HG02870 (cell line): ENCODE data around the gene RCE1.

Experiments
- ATAC-seq: cut with Tn5 transposase; IDR thresholded peaks from one replicate; pipeline ENCODE4 v1.9.1; 2021; ENCODE audit warnings: mild to moderate bottlenecking, moderate library complexity; ENCODE audit not compliant: unreplicated experiment

RCE1 gene

DNA sequence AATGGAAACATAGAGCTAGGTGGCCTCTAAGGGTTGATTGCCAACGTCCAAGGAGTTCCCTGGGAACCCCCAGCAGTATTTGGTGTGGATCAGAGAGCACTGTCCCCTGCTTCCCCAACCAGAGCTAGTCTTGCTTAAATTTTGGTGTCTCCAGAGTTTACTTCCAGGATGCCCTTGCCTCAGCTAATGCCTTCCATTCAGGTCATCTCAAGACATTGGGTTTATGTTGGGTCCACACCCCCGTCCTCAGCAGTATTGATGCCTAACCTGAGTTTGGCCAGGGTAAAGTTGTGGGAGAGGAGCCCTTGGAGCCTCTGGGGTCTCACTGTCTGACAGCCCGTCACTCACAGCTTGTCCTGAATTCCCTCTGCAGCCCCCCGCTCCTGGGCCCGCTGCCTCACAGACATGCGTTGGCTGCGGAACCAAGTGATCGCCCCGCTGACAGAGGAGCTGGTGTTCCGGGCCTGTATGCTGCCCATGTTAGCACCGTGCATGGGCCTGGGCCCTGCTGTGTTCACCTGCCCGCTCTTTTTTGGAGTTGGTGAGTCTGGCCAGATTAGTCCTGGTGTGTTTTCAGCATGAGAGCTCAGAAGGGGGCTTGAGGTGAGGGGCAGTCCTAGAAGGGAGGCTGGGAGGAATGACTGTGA is 1.4 kb downstream of the RCE1 start:
- no peak for ATAC-seq

DNA sequence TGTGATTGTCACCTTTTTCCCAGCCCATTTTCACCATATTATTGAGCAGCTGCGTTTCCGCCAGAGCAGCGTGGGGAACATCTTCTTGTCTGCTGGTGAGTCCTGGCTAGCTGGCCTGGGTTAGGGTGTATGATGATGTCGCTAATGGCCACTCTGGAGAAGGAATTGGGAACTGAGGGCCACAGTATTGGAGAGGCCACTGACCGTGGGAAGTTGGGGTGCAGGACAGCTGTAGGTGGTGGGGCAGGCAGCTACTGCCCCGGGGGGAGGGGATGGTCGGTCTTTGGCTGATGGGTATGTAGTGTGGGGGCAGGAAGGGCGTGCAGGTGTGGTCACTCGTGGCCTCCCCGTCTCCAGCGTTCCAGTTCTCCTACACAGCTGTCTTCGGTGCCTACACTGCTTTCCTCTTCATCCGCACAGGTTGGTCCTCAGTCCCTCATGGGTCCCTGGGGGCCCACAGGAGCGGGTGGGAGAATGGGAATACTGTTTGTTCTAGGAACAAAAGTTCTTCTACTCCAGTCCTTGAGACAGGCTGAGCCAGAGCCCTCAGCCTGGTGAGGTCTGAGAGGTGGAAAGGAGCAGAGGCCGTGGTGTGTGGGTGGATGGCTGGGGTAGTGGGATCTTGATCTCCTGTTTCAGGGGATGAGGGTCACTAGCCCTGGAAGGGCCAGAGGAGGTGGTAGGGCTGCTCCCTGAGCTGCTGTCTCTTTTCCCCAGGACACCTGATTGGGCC is 2.1 kb downstream of the RCE1 start:
- no peak for ATAC-seq

DNA sequence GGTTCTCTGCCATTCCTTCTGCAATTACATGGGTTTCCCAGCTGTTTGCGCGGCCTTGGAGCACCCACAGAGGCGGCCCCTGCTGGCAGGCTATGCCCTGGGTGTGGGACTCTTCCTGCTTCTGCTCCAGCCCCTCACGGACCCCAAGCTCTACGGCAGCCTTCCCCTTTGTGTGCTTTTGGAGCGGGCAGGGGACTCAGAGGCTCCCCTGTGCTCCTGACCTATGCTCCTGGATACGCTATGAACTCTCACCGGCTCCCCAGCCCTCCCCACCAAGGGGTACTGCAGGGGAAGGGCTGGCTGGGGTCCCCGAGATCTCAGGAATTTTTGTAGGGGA is 2.6 kb downstream of the RCE1 start:
- no peak for ATAC-seq

DNA sequence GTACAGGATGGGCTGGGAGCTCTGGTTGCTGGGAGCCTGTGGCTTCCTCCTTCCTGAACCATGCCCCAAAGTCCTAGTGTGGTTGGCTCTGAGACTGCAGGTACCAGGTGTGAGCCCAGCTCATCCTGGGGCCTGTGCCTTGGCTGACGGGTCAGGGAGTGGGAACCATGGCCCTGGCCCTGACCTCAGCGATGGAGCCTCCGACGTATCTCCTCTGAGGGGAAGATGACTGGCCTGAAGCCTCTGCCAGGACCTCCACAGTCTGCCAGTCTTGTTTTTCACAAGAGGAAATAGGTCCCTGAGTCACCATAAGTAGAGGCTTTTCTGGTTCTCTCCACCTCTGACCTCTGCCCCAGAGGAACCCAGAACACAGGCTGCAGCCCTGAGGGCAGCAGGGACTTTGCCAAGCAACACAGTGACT is 3.4 kb downstream of the RCE1 start:
- ATAC-seq: no peak

DNA sequence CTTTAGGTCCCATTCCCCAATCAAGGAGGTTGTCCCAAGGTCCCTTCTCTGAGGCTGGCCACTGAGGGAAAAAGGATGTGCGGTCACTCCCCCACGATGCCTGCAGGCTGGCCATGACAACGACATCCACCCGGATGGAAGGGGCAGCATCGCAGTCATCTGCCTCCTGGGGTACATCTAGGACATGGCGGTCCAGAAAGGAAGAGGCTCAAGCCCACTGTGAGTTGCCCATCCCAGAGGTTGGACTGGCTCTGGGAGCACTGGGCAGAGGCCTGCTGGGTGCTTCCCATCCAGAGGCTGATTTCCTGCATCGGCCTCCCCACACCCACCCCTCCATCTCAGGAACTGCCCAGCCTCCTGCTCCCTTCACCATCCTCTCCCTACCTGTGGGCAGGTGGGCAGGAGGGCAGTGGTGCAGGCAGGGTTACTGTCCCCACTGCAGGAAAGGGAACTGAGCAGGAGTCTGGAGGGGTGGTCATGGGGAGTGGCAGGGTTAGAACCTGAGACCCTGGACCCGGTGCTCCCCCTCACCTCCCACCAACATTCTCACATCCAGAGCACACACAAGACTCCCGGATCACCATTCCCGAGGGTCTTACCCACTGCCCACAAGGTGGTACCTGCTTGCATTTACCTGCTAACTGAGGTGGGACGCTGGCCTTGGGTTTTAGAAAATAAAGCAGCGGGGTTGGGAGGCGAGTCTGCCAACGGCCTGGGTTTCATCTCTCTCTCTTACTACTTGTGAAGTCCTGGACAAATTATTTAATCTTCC is 4.4 kb downstream of the RCE1 start:
- ATAC-seq: no peak

DNA sequence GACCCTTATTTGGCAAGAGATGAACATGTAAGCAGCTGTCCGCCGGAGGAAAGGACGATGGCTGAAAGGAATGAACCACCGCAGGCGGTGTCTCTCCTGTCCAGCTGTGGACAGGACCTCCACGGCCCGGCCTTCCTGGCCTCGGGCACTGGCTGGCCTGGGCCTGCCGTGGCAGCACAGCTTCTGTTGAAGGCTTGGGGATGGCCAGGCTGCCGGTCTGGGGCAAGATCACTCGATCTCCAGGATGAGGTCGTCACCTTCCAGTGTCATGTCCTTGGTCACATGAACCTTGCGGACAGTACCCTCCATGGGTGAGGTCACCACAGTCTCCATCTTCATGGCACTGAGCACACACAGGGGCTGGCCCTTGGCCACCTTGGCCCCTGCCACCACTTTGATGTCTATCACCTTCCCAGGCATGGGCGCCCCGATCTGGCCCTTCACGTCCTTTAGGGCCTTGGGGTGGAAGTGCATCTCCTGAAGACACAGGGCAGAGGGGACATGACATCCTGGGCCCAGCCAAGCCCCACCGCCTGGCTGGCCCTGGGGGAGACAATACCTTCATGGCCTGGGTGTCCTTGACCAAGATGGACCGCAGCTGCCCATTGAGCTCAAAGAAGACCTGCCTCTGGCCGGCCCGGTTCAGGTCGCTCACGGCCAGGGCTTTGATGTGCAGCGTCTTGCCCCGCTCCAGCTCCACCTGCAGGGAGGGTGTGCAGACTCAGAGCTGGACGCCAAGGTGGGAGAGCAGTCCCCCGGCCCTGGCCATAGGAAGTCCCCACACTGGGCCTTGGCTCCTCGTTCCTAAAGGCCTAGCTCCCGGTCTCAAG is 5.6 kb downstream of the RCE1 start:
- ATAC-seq: no peak

DNA sequence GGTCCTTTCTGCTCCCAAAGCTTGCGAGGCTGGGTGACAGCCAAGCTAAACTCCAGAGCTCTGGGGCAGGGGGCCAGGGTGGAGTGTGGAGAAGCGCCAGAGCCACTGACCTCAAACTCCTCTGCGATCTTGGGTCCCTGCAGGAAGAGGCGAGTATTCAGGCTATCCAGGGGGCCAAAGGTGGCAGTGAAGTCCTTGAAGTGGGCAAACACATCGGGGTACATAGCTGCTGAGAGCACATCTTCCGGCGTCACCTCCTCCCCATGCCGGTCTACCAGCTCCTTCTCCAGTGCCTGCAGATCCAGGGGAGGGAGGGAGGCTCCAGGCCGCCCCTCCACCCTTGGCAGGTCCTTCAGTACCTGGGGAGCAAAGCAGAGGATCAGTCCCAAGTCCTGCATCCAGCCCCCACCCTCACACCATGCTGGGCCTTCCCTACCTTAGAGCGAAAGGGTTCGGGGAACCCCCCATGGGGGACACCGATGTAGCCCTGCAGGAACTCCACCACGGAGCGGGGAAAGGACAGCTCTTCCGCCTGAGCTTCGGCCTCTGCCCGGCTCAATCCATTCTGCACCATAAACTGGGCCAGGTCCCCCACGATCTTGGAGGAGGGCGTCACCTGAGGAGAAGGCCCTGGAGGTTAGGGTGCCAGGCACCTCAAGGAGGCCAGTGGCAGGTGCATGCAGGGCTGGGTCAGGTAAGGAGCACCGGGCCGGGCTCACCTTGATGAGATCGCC is 6.4 kb downstream of the RCE1 start:
- no peak for ATAC-seq

DNA sequence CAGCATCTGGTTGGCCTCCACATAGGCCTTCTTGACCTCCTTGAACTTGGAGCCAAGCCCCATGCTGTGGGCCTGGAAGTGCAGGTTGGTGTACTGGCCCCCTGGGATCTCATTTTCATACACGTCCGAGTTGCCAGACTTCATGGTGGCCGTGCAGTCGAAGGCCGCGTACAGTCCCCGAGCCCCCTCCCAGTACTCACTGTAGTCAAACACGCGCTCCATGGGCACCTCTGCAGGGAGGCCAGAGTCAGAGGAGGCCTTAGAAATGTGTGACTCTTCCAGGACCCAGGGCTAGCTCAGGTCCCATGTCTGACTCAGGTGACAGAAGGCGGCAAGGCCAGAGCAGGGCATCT is 7.0 kb downstream of the RCE1 start:
- no peak for ATAC-seq

DNA sequence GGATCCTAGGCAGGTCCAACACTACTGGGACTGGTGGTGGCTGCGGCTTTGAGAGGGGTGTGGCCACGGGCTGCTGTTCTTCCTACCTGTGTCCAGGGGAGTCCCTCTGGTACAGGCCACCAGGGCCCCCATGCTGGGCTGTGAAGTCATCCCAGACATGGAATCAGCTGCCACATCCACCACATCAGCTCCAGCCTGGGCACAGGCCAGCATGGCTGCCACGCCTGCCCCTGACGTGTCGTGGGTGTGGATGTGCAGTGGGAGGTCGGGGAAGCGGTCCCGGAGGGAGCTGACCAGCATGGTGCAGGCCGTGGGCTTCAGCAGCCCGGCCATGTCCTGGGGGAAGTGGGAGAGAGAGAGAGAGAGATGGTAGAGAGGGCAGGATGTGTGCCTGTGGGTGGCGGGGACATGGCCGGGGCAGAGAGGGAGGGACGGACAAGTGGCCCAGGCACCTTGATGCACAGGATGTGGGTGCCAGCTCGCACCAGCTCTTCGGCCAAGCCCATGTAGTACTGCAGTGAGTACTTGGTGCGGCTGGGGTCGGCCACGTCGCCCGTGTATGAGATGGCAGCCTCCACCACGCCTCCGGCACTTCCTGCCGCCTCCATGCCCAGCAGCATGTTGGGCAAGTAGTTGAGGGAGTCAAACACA is 7.5 kb downstream of the RCE1 start:
- ATAC-seq: no peak

DNA sequence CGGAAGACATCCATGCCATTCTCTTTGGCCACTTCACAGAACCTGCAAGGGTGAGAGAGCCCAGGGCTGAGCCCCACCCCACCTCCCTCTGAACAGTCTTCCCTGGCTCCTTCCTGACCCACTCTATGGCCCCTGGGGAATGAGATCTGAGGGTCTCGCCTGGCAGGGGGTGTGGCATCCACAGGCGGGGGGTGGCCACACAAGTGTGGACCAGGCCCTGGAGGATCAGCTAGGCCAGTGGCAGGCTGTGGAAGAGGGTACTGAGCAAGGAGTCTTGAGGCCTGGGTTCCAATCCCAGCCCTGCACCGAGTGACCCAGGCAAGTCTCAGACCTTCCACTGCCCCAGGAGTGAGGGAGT is 8.0 kb downstream of the RCE1 start:
- no peak for ATAC-seq

DNA sequence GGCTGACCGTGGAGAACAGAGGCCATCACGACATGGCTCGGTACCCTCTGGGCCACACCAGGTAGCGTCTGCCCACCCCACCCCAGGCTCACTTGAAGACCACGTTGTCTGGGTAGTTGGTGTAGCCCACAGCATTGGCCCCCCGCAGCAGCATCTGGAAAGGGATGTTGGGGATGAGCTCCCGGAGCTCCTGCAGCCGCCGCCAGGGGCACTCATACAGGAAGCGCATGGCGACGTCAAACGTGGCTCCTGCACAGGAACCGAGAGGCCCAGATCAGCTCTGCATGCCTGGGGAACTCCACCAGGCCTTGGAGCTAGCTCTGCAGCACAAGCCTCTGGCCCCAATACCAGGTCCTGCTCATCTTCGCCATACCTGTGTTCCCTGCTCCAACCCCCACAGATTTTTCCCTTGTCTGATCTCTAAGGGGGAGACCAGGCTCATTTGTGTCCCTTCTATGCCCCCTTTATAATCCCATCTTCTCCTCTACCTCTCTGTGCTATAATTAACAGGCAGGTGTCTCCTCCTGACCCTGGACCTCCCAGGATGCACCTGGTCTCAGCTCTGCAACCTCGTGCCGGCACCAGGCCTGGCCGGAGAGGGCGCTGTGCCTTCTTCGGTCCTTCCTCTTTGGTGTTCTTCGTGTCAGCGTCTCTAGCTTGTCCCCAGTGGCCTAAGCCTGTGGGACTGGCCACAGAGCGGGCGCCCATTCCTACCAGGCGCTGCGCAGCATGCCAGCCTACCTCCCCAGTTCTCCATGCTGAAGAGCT is 8.6 kb downstream of the RCE1 start:
- ATAC-seq: no peak

DNA sequence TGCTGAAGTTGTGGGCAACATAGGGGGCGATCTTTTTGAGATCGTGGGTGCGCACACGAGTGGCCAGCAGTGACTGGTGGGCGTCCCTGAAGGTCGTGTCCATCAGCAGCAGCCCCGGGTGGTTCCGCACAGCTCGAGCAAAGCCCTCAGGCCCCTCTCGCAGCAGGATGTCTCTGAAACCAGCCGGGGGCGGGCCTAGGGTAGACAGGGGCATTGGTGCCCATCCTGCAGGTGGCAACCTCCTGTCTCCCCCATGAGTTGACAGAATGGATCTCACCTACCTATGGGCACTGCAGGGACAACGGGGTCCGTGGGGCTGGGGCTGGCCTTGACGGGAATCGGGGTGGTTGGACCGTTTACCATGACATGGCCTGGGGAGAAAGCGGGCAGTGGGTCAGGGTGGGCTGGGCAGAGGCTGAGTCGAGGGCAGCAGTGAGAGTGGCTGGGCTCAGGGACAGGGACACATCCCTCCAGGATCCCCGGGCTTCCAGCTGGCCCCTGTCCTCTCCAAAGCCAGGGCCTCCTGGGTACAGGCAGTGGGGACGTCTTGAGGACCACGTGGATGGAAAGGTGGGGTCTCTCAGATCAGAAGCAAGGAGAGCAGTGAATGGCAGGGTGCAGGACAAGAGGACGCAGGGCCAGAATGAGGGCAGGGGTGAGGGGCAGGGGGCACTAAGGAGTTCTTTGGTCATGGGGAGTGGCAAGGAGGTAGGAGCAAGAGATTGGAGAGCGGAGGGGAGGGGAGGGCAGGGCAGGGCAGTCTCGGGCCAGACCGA is 9.4 kb downstream of the RCE1 start:
- ATAC-seq: no peak

DNA sequence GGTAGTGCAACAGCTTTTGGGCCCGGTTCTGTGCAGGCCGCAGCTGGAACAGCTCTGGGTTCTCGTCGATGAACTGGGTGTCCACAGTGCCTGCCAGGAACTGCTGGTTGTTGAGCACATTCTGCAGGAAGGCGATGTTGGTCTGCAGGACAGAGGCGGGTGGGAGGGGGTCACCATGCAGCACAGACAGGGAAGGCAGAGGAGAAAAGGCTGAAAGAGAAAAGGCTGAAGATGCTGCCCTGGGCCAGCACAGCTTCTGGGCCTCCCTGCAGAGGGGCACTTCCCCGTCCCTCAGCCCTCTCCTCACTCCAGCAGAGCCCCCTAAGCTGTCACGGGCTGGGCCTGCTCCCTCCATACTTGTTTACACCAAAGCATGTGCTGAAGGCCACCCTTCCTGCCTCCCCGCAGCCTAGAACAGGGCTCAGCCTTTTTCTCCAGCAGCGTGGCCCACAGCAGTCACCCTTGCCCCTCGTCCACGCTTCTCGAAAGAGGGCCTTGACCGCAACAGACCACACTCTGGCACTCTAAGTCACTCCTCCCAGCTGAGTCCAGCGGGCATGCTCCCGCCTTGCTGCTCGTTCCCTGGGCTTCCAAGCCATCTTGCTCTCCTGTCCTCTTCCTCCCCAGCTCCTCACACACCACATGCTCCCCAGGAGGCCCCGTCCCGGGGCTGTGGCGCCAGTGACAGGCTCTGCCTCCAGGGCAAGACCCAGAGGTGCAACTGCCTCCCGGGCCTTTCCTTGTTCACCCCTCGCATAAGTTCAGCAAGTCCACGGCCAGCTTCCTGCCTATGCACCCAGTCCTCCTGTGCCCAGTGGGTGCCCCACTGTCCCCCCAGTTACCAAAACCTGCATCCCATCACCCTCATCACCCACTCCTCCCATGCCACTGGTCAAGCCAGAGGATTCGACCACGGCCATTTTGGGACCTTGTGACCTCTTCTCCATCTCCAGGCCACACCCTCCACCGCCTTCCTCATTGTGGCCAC is 10.3 kb downstream of the RCE1 start:
- no peak for ATAC-seq

DNA sequence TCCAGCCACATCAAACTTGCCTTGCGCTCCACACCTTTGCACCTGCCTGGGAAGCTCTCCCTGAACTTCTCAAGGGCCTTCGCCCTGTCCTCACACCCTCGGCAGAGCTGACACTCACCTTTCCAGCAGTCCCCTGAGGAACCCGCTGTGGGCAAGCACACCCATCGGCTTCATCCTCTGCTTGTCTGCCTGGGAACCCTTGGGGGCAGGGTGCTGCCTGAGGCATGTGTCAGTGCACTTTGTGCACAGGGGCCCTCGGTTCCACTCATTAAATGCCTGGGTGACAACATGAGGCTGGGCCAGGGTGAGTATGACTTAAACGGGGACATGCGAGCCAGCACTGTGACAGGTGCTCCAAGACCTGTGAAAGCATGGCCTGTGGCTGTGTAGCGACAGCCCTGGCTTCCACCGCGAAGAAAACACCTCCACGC is 11.0 kb downstream of the RCE1 start:
- ATAC-seq: no peak

DNA sequence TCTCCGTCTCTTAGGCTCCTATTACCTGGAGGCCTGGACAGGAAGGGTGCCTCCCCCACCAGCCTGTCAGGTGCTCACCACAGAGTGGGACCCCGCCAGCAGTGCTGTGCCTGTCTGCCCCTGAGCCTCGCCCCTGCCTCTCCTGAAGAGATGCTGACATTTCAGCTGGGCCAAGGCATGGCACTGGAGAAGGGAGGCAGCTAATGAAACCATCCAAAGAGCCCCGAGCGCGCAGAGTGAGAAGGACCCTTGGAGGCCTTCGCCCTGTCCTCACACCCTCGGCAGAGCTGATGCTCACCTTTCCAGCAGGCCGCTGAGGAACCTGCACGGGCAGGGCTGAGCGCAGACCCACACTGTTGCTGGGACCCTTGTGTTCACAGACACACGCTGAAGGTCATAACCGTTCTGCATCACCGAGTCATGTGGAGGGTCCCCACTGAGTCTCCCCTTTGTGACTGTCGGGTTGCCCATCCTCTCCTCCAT is 11.5 kb downstream of the RCE1 start:
- ATAC-seq: no peak

DNA sequence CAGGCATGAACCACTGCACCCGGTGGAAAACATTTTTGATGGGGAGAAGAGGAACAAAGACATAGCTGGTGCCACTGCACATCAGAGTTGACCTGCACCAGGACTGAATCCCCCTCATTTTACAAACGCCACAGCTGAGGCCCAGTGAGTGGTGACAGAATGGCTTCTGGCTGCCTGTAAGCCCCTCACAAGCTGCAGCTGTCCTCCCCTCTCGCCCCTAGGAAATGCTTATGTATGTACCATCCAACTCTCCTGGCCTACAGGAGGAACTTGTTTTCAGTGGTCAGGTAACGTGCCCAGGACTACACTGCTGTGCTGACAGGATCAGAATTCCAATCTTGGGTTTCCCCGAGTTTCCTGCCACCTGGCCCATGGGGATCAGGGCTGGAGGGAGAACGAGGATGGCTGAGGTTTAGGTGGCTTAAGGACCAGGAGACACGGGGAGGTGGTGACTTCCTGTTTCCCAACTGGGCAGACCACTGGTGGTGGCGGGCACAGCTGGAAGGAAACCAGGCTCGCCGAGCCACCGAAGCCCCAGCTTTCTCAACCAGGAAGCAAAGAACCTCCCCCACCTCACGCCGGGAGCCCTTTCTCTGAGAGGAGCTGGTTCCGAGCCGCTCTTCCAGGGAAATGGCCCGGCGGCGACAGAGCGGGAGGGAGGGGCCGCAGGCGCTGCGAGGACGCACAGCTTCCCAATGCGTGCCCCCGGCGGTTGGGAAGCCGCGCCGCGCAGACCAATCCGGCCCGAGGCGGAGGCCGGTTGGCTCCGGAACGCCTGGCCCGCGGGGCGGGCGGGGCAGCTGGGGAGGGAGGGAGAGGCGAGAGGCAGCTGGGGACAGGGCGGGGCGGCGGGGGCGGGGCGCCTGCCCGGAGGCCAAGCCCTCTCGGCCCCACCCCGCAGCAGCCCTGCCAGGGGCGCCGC is 12.6 kb downstream of the RCE1 start:
- peak; percentile 54 for ATAC-seq
